HEK293T (cell line): Measurements from ENCODE around the gene TFF1.

Experiments used
- ARNT ChIP-seq: fragments of 450-650 bp; IDR thresholded peaks from 2 replicates; pipeline ENCODE4 v1.6.1; 2017; ENCODE audit warnings: mild to moderate bottlenecking
- BHLHE40 ChIP-seq: fragments of 450-650 bp; IDR thresholded peaks from 2 replicates; pipeline ENCODE4 v1.6.1; 2016; ENCODE audit warnings: mild to moderate bottlenecking, moderate library complexity, borderline replicate concordance
- FOXA1 ChIP-seq: fragments of 450-650 bp; IDR thresholded peaks from 2 replicates; pipeline ENCODE4 v1.6.1; 2016; ENCODE audit warnings: mild to moderate bottlenecking
- FOXK2 ChIP-seq: fragments of 450-650 bp; IDR thresholded peaks from 2 replicates; pipeline ENCODE4 v1.6.1; 2016; ENCODE audit warnings: mild to moderate bottlenecking
- SUZ12 ChIP-seq: fragments of 450-650 bp; IDR thresholded peaks from 2 replicates; pipeline ENCODE4 v1.6.1; 2016; ENCODE audit warnings: mild to moderate bottlenecking
- TARDBP ChIP-seq: fragments of 450-650 bp; IDR thresholded peaks from 2 replicates; pipeline ENCODE4 v1.6.1; 2016

GRCh38 chr21:42411891-42412635 lies 45.7 kb upstream of the TFF1 start:
- TF ChIP-seq SUZ12 (no peak), FOXK2 (no peak), BHLHE40 (no peak), ARNT (no peak), TARDBP (no peak), FOXA1 (no peak)
